GM23338 (cell line): ENCODE measurements around the gene ARFIP2.

Experiments
- EZH2 ChIP-seq: fragments of 200-600 bp; sonication (generic); IDR thresholded peaks from one replicate; pipeline ENCODE4 v1.8.0; 2017; ENCODE audit warnings: antibody characterized with exemption, mild to moderate bottlenecking, low read depth; ENCODE audit not compliant: unreplicated experiment
- STAT1 ChIP-seq: IDR thresholded peaks from one replicate; pipeline ENCODE4 v1.6.1; 2016; ENCODE audit warnings: antibody characterized with exemption; ENCODE audit not compliant: unreplicated experiment
- TF ChIP-seq, protein P1 (sequence below), 2 experiments: fragments of 200-600 bp in 1 of 2; sonication (generic) in 1 of 2; conservative IDR thresholded peaks; 2 replicates each; pipeline versions ENCODE4 v1.5.1 to v1.6.1; 2016 to 2017; ENCODE audit warnings: antibody characterized with exemption in 2 of 2, low read depth in 2 of 2, mild to moderate bottlenecking in 2 of 2, moderate library complexity in 1 of 2

DNA sequence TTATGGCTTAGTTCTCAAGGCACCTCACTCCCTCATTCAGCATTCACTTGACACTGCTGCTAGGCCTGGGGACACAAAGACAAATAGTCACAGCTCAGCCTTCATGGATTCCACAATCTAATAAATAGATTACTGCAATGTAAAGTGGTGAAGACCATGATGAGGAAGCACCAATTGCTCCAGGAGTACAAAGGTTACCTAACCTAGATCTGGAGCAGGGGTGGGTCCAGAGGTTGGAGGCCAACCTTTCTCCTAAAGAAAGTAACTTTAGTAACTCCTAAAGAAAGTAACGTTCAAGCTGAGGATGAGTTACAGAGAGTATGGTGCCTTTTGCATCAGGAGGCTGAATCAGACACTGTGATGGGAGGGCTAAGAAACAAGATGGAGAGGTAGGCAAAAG lies 11.5 kb downstream of the ARFIP2 start:
- TF ChIP-seq, protein P1, sequence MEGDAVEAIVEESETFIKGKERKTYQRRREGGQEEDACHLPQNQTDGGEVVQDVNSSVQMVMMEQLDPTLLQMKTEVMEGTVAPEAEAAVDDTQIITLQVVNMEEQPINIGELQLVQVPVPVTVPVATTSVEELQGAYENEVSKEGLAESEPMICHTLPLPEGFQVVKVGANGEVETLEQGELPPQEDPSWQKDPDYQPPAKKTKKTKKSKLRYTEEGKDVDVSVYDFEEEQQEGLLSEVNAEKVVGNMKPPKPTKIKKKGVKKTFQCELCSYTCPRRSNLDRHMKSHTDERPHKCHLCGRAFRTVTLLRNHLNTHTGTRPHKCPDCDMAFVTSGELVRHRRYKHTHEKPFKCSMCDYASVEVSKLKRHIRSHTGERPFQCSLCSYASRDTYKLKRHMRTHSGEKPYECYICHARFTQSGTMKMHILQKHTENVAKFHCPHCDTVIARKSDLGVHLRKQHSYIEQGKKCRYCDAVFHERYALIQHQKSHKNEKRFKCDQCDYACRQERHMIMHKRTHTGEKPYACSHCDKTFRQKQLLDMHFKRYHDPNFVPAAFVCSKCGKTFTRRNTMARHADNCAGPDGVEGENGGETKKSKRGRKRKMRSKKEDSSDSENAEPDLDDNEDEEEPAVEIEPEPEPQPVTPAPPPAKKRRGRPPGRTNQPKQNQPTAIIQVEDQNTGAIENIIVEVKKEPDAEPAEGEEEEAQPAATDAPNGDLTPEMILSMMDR (conservative IDR thresholded peaks at IDR 0.05; ENCODE audit: low read depth in 2 of 2), result no peak
- no peak for TF ChIP-seq EZH2
- TF ChIP-seq STAT1, result no peak
